OCI-LY7 (cell line): ENCODE measurements around the gene RHEBL1.

Experiments used
- CTCF ChIP-seq: fragments of 200-600 bp; sonication (generic); conservative IDR thresholded peaks from 2 replicates; pipeline ENCODE4 v1.5.1; 2014; ENCODE audit warnings: mild to moderate bottlenecking, antibody characterized with exemption, low read length, moderate library complexity, mixed read lengths
- EZH2phosphoT487 ChIP-seq: fragments of 200-600 bp; sonication (generic); IDR thresholded peaks from 2 replicates; pipeline ENCODE4 v1.6.1; 2018; ENCODE audit warnings: low read depth, borderline replicate concordance, mild to moderate bottlenecking, mixed run types, antibody characterized with exemption, low read length, moderate library complexity, mixed read lengths

- TF ChIP-seq CTCF: no peak
- TF ChIP-seq EZH2phosphoT487: no peak
These were observed 46.0 kb downstream of the RHEBL1 start for GRCh38 chr12:49023812-49024211.
